Breast epithelium (tissue), 4 donors: ENCODE results near the gene CDK16. TPM values are rescaled to one million over a fixed set of nuclear protein-coding genes. Genes with fewer than 3 reads are reported as not detected.

Source experiments
- DNase-seq, 2 donors: peaks; one replicate each; pipeline ENCODE4 v3.0.0-alpha.2; 2019; ENCODE audit warnings: low spot score in 2 of 2
- H3K27ac ChIP-seq, 2 donors: fragments of 200-600 bp; sonication (generic) in 1 of 2; one replicate each; pipeline ENCODE4 v1.5.1; 2016 to 2019; ENCODE audit warnings: mild to moderate bottlenecking in 1 of 2
- H3K27me3 ChIP-seq, 2 donors: fragments of 200-600 bp; sonication (generic) in 1 of 2; one replicate each; pipeline versions ENCODE4 v1.5.1 to v1.6.0; 2017 to 2019; ENCODE audit warnings: control low read depth in 1 of 2, mild to moderate bottlenecking in 1 of 2
- H3K36me3 ChIP-seq: fragments of 200-600 bp; one replicate; pipeline ENCODE4 v1.5.1; 2019
- H3K4me1 ChIP-seq, 2 donors: fragments of 200-600 bp; sonication (generic); one replicate each; pipeline ENCODE4 v1.5.1; 2016 to 2019; ENCODE audit warnings: control low read depth in 1 of 2
- H3K4me3 ChIP-seq, 3 donors: fragments of 200-600 bp; sonication (generic); 1 replicate in 2 of 3; 2 replicates in 1 of 3; pipeline ENCODE4 v1.5.1; 2016 to 2019; ENCODE audit warnings: mild to moderate bottlenecking in 3 of 3, moderate library complexity in 2 of 3
- H3K9me3 ChIP-seq, 2 donors: fragments of 200-600 bp; sonication (generic) in 1 of 2; one replicate each; pipeline ENCODE4 v1.5.1; 2016 to 2019; ENCODE audit warnings: control low read depth in 1 of 2
- POLR2A ChIP-seq: fragments of 450-650 bp; IDR thresholded peaks from one replicate; pipeline ENCODE4 v1.6.1; 2016; ENCODE audit warnings: antibody characterized with exemption, mild to moderate bottlenecking, moderate library complexity
- POLR2AphosphoS5 ChIP-seq, 3 donors: sonication (generic); formaldehyde crosslinking; IDR thresholded peaks; one replicate each; pipeline ENCODE4 v1.6.1; 2017; ENCODE audit warnings: antibody characterized with exemption in 3 of 3
- intact Hi-C: fragments of 100-400 bp; cut with DNase I; formaldehyde crosslinking; loops from one replicate; pipeline ENCODE4 v1.15.1; 2023; ENCODE audit warnings: low total_unique reads
- total RNA-seq, 3 donors: library from RNA; depleted of rRNA; stranded (reverse); fragments of >200 nt; gene quantifications; one replicate each; pipeline ENCODE4 v1.1.0, GENCODE V29; 2016
- TF ChIP-seq, protein P1 (sequence below), 3 donors: fragments of 450-650 bp; IDR thresholded peaks; one replicate each; pipeline ENCODE4 v1.5.1; 2016 to 2017; ENCODE audit warnings: antibody characterized with exemption in 3 of 3, mild to moderate bottlenecking in 3 of 3, moderate library complexity in 3 of 3

The CDK16 gene
- total RNA-seq, 3 donors from 2014 or later, result 65.9 to 80.2 (median 73.1) TPM

DNA sequence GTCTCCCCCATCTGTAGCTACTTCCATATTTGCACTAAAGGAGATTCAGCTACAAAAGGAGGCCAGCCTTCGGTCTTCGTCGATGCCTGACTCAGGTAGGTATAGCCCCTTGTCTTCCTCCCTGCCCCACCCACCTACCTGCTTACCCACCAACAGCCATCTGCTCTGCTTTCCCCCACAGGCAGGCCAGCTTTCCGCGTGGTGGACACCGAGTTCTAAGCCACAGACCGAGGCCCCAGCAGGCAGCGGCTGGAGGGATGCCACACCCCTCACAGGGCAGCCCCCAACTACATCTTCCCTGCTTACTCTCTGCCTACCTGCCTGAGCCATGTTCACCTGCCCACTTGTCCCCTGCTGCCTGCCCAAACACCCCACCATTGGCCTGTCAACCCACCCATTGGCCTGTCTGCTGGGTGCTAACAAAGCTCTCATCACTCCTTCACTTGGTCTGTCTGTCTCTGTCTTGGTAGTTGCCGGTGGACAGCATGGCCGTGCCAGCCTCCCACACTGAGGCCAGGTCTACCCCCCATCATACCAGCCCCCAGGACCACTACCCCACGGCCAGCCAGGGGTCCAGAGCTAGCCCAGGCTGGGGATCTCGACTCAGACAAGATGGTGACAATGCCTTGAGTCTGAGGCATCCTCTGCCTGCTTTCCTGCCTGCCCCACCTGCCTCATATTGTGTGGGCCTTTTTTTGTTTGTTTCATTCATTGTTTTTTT, 10.2 kb downstream of the CDK16 start:
- intact Hi-C loops, result no loop called here
- no peaks in the 10 kb centered on the region for H3K36me3 ChIP-seq

DNA sequence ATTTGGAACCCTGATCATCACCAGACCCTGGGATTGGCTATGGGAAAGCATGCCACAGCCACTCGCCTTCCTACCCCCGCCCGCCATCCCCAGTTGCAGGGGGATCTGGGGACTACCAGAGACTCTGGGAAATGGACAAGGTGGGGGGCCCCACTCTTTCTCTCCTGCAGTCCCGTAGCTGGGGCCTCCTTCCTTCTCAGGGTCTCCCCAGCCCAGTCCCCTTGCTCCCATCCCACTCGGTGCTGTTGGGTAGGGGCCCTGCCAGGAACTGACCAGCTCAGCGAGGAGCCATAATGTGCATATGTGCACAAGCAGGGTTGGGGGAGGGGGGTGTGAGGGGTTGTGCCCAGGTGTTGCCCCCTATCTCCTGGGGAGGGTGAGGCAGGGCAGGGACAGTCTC, 10.9 kb downstream of the CDK16 start:
- no peaks in the 10 kb centered on the region for H3K4me1 ChIP-seq
- H3K9me3 ChIP-seq, result no peaks in the 10 kb centered on the region
- H3K4me3 ChIP-seq, result no peak overlapping the region
- H3K36me3 ChIP-seq, result no peaks in the 10 kb centered on the region
- DNase-seq, result no peak
- peaks cover 0 to 26% of the 10 kb centered on the region in 2 donors for H3K27me3 ChIP-seq
- TF ChIP-seq POLR2AphosphoS5 (IDR thresholded peaks at IDR 0.05) (no peak), POLR2A (no peak)
- TF ChIP-seq, protein P1, sequence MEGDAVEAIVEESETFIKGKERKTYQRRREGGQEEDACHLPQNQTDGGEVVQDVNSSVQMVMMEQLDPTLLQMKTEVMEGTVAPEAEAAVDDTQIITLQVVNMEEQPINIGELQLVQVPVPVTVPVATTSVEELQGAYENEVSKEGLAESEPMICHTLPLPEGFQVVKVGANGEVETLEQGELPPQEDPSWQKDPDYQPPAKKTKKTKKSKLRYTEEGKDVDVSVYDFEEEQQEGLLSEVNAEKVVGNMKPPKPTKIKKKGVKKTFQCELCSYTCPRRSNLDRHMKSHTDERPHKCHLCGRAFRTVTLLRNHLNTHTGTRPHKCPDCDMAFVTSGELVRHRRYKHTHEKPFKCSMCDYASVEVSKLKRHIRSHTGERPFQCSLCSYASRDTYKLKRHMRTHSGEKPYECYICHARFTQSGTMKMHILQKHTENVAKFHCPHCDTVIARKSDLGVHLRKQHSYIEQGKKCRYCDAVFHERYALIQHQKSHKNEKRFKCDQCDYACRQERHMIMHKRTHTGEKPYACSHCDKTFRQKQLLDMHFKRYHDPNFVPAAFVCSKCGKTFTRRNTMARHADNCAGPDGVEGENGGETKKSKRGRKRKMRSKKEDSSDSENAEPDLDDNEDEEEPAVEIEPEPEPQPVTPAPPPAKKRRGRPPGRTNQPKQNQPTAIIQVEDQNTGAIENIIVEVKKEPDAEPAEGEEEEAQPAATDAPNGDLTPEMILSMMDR (IDR thresholded peaks at IDR 0.05), result no peak
- intact Hi-C loops, result no loop called here
- H3K27ac ChIP-seq, result no peak overlapping the region

More for the DNA sequence above, 10.2 kb downstream of the CDK16 start:
- H3K4me1 ChIP-seq, result no peaks in the 10 kb centered on the region
- H3K27me3 ChIP-seq, result peaks cover 0 to 26% of the 10 kb centered on the region in 2 donors
- H3K4me3 ChIP-seq, result no peak overlapping the region
- no peak overlapping the region for H3K27ac ChIP-seq
- TF ChIP-seq POLR2AphosphoS5 (IDR thresholded peaks at IDR 0.05), result no peak
- TF ChIP-seq, protein P1 (IDR thresholded peaks at IDR 0.05), result no peak
- TF ChIP-seq POLR2A, result no peak
- H3K9me3 ChIP-seq, result no peaks in the 10 kb centered on the region
- no peak for DNase-seq

DNA sequence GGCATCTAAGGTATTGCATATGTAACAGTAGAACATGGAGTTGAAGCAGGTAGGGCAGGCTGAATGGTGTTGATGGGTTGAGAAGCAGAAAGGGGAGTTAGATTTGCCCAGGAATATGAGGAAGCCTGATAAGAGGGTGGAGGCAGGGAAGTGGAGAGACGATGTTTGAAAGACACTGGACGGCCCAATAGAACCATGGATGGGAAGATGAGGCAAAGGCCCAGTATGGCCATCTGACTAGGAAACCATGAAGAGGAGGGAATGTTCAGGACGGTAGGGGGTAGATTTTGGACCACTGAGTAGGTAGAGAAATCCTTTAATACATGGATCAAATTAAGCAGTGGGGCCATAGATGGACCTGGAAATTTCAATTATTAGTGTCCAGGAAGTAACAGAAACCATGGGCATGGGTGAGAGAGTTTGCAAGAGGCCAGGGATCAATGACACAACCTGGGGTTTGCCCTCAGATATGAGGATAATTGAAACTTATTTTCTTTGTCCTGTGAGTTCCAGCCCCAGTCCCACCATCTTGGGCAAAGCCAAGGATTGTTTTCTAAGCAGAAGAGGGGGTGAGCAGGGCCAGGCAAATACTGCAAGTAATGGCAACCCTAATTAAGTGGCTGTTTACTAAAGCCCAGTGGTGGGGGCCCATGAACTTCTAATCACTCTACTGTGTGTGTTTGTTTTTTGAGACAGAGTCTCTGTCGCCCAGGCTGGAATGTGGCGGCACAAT, 11.8 kb downstream of the CDK16 start:
- no peak for TF ChIP-seq POLR2AphosphoS5 (IDR thresholded peaks at IDR 0.05)
- TF ChIP-seq POLR2A, result no peak
- TF ChIP-seq, protein P1 (IDR thresholded peaks at IDR 0.05), result no peak
- H3K4me3 ChIP-seq, result no peak overlapping the region
- intact Hi-C loops, result no loop called here
- DNase-seq, result no peak
- no peaks in the 10 kb centered on the region for H3K9me3 ChIP-seq
- H3K4me1 ChIP-seq, result no peaks in the 10 kb centered on the region
- no peak overlapping the region for H3K27ac ChIP-seq
- peaks cover 0 to 33% of the 10 kb centered on the region in 2 donors for H3K27me3 ChIP-seq
- H3K36me3 ChIP-seq, result no peaks in the 10 kb centered on the region

DNA sequence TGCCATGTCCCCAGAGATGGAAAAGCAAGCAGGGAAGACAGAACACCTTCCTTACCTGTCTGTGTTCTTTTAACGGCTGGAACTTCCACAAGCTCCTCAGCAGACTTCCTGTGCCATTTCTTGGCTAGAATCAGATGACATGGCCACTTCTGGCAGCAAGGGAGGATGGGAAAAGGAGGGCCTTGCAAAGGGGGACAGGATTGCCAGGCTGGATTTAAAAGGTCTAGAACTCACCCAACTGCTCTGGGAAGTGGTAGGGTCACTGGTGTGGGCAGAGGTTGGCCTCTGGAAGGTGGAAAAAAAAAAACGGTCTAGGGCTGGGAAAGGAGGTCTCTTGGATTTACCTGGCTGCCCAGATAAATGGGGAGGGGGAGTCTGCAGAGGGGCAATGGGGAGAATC, 12.7 kb downstream of the CDK16 start:
- peaks cover 0 to 40% of the 10 kb centered on the region in 2 donors for H3K27me3 ChIP-seq
- intact Hi-C loops, result no loop called here

DNA sequence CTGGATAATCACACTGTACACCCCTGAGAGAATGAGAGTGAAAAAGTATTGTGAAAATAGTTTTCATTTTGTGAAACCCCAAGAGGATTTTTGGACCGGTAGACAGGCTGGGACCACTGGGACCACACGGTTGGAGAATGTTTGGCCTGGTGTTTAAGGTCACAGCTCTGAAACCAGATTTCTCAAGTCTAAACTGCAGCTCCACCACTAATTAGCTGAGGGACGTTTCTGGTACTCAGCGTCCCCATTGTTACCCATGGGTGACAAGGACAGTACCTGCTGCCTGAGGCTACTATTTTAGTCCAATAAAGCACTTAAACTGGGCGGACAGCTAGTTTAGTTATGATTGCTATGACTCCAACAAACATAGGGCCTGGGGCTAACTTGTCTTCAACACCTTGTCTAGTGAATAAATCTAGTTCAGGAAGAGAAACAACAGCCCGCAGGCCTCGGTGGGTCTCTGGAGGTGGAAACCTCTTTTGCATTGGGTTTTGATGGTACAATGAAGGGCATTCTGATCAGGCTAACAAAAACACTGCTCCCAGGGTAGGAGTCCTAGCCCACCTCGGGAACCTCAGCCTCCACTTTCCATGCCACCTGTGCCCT, 13.8 kb downstream of the CDK16 start:
- H3K27ac ChIP-seq, result peak overlapping the region; percentile 96 to 98
- DNase-seq, result no peak
- H3K36me3 ChIP-seq, result no peaks in the 10 kb centered on the region
- H3K9me3 ChIP-seq, result no peaks in the 10 kb centered on the region
- H3K27me3 ChIP-seq, result peaks cover 0 to 41% of the 10 kb centered on the region in 2 donors
- intact Hi-C loops, result no loop called here
- no peaks in the 10 kb centered on the region for H3K4me1 ChIP-seq
- TF ChIP-seq POLR2A, result no peak
- TF ChIP-seq, protein P1 (IDR thresholded peaks at IDR 0.05), result no peak
- H3K4me3 ChIP-seq, result peak overlapping the region; percentile 60 to 71 (median 66)

More for the DNA sequence above, 12.7 kb downstream of the CDK16 start:
- Histone ChIP-seq H3K4me1 (no peaks in the 10 kb centered on the region), H3K36me3 (no peaks in the 10 kb centered on the region), H3K27ac (peak overlapping the region in 1 of 2 donors; percentile 96), H3K4me3 (no peak overlapping the region), H3K9me3 (no peaks in the 10 kb centered on the region)
- no peak for TF ChIP-seq POLR2AphosphoS5 (IDR thresholded peaks at IDR 0.05)
- DNase-seq, result no peak
